Colonic mucosa (tissue), 4 donors: ENCODE results near the gene GULP1. TPM values are rescaled to one million over a fixed set of nuclear protein-coding genes. Genes with fewer than 3 reads are reported as not detected.

Experiments
- DNase-seq: peaks from one replicate; pipeline ENCODE4 v3.0.0-alpha.2; 2020
- H3K27ac ChIP-seq: fragments of 200-600 bp; one replicate; pipeline ENCODE4 v1.8.0; 2021
- H3K27me3 ChIP-seq: fragments of 200-600 bp; one replicate; pipeline ENCODE4 v1.8.0; 2021
- H3K36me3 ChIP-seq: fragments of 200-600 bp; one replicate; pipeline ENCODE4 v1.8.0; 2021
- H3K4me1 ChIP-seq: fragments of 200-600 bp; one replicate; pipeline ENCODE4 v1.8.0; 2021; ENCODE audit warnings: mild to moderate bottlenecking
- H3K4me3 ChIP-seq: fragments of 200-600 bp; one replicate; pipeline ENCODE4 v1.8.0; 2021
- H3K9ac ChIP-seq, 2 donors: one replicate each; pipeline ENCODE4 v1.7.0; 2013; ENCODE audit warnings: control low read depth in 2 of 2, low read depth in 2 of 2, low read length in 2 of 2
- H3K9me3 ChIP-seq: fragments of 200-600 bp; one replicate; pipeline ENCODE4 v1.8.0; 2021
- intact Hi-C: fragments of 100-400 bp; cut with DNase I; formaldehyde crosslinking; loops from one replicate; pipeline ENCODE4 v1.14.1; 2022
- total RNA-seq, 2 donors: library from RNA; stranded (reverse); fragmentation: NEBNext Ultra II Directional in 1 of 2; extraction: Animal tissue kit (Norgen Biotek cat#: 25700) in 1 of 2; gene quantifications; one replicate each; pipeline ENCODE4 v1.2.1, GENCODE V29; 2021
- TF ChIP-seq, protein P1 (sequence below): fragments of 200-600 bp; IDR thresholded peaks from one replicate; pipeline ENCODE4 v1.8.0; 2022; ENCODE audit warnings: antibody characterized with exemption, mild to moderate bottlenecking
- donor health status: healthy.
- donor health status: DM: no; HTN: no; CAD: no.
- donor health status: DM: no; HTN: no; CAD: no.

The GULP1 gene
- total RNA-seq, 2 donors from 2014 or later, result 10.4 to 11.8 TPM

DNA sequence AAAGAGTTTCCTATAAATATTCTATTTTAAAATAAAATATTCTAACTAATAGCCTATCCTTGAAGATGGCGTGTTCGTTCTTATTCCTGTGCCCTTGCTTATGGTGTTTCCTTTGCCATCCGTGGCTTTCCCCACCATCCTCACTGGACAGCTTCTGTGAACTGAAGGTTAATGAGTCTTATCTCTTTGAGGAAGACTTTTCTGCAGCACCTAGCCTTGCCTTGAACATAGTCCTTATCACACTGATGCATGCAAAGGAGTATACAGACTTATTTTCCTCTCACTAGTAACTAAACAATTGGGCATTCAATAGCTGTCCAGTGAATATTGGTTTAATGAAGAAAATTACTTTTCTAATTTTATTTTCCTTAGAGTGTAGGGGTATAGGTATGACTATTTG is 88.1 kb downstream of the GULP1 start:
- Histone ChIP-seq H3K9ac (no peak overlapping the region), H3K4me1 (no peaks in the 10 kb centered on the region), H3K4me3 (no peak overlapping the region), H3K36me3 (no peaks in the 10 kb centered on the region), H3K27ac (no peak overlapping the region), H3K9me3 (no peaks in the 10 kb centered on the region), H3K27me3 (no peaks in the 10 kb centered on the region)
- intact Hi-C loops, result no loop called here
- TF ChIP-seq, protein P1, sequence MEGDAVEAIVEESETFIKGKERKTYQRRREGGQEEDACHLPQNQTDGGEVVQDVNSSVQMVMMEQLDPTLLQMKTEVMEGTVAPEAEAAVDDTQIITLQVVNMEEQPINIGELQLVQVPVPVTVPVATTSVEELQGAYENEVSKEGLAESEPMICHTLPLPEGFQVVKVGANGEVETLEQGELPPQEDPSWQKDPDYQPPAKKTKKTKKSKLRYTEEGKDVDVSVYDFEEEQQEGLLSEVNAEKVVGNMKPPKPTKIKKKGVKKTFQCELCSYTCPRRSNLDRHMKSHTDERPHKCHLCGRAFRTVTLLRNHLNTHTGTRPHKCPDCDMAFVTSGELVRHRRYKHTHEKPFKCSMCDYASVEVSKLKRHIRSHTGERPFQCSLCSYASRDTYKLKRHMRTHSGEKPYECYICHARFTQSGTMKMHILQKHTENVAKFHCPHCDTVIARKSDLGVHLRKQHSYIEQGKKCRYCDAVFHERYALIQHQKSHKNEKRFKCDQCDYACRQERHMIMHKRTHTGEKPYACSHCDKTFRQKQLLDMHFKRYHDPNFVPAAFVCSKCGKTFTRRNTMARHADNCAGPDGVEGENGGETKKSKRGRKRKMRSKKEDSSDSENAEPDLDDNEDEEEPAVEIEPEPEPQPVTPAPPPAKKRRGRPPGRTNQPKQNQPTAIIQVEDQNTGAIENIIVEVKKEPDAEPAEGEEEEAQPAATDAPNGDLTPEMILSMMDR, result no peak
- DNase-seq, result no peak

DNA sequence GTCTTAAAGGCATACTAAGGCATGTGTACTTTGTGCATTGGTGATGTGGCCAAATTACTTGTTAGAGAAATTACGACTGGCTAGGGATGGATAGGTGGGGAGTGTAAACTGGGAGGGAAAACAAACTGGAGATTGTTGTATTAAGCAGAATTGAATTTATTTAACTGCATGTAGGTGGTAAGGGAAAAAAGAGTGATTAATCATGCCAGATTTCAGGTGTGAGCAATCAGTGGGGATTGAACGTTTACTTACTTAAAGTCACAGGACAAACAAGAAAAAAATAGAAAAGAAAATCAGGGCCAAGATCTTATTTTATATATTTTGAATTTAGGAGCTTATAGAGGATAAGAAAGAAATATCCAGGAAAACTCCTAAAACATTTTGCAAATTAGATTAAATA is 88.6 kb downstream of the GULP1 start:
- Histone ChIP-seq H3K27me3 (no peaks in the 10 kb centered on the region), H3K4me3 (no peak overlapping the region), H3K9me3 (no peaks in the 10 kb centered on the region), H3K27ac (no peak overlapping the region), H3K4me1 (no peaks in the 10 kb centered on the region), H3K9ac (no peak overlapping the region), H3K36me3 (no peaks in the 10 kb centered on the region)
- TF ChIP-seq, protein P1, result no peak
- intact Hi-C loops, result no loop called here
- no peak for DNase-seq

DNA sequence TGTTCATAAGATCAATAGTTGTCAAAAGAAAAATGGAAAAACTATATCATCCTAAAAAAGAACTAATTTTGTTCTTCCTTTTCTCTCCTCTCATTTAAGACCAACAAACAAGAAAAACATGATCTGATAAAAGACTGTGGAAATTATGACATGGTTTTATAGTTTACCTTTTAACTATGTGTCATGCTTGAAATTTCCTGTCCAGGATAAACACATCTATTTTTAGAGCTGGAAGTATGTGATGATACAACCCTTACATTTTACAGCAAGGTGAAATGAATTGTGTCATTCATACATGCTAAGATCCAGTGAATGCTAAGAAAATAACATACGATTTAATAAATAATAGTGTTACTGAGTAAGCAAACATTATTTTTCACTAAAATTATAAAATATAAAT is 89.9 kb downstream of the GULP1 start:
- Histone ChIP-seq H3K36me3 (no peaks in the 10 kb centered on the region), H3K9ac (no peak overlapping the region), H3K27me3 (no peaks in the 10 kb centered on the region), H3K27ac (no peak overlapping the region), H3K4me3 (no peak overlapping the region), H3K4me1 (no peaks in the 10 kb centered on the region), H3K9me3 (no peaks in the 10 kb centered on the region)
- TF ChIP-seq, protein P1, result no peak
- intact Hi-C loops, result no loop called here
- no peak for DNase-seq

DNA sequence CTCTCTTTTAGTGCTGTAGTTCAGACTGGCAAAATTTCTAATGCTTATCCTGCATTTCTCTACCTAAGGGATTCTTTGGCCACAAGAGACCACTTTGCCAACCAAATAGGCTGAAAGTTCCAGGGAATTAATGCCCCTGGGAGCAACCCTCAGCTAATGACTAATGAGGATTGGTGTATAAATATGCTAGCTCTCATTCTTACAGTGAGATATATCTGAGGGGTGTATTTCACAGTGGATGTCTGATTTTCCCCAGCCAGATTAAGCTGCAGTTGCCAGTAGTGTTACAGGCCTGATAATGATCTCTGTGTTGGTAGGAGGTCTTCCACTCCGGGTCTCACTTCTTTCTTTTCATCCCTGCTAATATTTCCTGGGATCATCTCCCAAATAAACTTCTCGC is 90.4 kb downstream of the GULP1 start:
- Histone ChIP-seq H3K27ac (peak overlapping the region; percentile 3), H3K27me3 (no peaks in the 10 kb centered on the region), H3K4me3 (no peak overlapping the region), H3K9me3 (no peaks in the 10 kb centered on the region), H3K36me3 (no peaks in the 10 kb centered on the region), H3K9ac (no peak overlapping the region), H3K4me1 (no peaks in the 10 kb centered on the region)
- intact Hi-C loops, result no loop called here
- no peak for DNase-seq
- TF ChIP-seq, protein P1, result no peak

DNA sequence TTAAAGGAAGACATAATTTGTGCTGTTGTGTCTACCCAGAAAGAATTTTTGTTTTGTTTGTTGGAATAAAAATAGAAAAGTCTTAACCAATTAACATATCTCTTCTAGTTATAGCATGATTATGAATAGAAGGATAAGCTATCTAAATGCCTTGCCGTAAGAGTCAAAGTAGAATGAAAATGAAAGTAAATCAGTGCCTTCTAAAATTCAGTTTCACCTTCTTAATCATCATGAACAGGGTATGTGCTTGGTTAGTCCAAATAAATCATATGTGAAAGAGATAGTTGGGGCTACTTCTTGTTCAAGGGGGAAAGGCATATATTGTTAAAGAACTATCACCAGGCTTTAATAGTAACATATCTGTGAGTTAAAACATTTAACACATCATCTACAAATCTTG is 91.5 kb downstream of the GULP1 start:
- intact Hi-C loops, result no loop called here
- Histone ChIP-seq H3K36me3 (no peaks in the 10 kb centered on the region), H3K4me1 (no peaks in the 10 kb centered on the region), H3K9ac (no peak overlapping the region), H3K27ac (peak overlapping the region; percentile 3), H3K9me3 (no peaks in the 10 kb centered on the region), H3K4me3 (no peak overlapping the region), H3K27me3 (no peaks in the 10 kb centered on the region)
- TF ChIP-seq, protein P1, result no peak
- DNase-seq, result no peak

DNA sequence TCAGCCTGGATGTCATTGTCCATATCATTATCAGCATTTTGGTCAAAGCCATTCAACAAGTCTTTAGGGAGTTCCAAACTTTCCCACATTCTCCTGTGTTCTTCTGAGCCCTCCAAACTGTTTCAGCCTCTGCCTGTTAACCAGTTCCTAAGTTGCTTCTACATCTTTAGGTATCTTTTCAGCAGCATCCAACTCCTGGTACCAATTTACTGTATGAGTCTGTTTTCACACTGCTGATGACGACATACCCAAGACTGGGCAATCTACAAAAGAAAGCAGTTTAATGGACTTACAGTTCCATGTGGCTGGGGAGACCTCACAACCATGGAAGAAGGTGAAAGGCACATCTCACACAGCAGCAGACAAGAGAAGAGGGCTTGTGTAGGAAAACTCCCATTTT is 94.2 kb downstream of the GULP1 start:
- intact Hi-C loops, result no loop called here
- no peaks in the 10 kb centered on the region for H3K4me1 ChIP-seq
- no peak overlapping the region for H3K27ac ChIP-seq
- TF ChIP-seq, protein P1, result no peak
- H3K27me3 ChIP-seq, result no peaks in the 10 kb centered on the region
- no peak for DNase-seq
- H3K9ac ChIP-seq, result no peak overlapping the region
- no peaks in the 10 kb centered on the region for H3K9me3 ChIP-seq
- no peaks in the 10 kb centered on the region for H3K36me3 ChIP-seq
- H3K4me3 ChIP-seq, result no peak overlapping the region
